BLaER1 (cell line): ENCODE results near the gene CNN2.
A peak's percentile ranks its signal among the peaks of the same experiment; 100 is the strongest.

Experiments used
- H3K27ac ChIP-seq: shearing (Covaris generic); formaldehyde crosslinking; 2 replicates; pipeline ENCODE4 v1.8.1; 2022
- H3K27me3 ChIP-seq: shearing (Covaris generic); formaldehyde crosslinking; 2 replicates; pipeline ENCODE4 v1.8.1; 2022
- H3K36me3 ChIP-seq: shearing (Covaris generic); formaldehyde crosslinking; 2 replicates; pipeline ENCODE4 v1.8.1; 2022
- H3K4me1 ChIP-seq: shearing (Covaris generic); formaldehyde crosslinking; 2 replicates; pipeline ENCODE4 v1.8.1; 2022
- H3K4me2 ChIP-seq: shearing (Covaris generic); formaldehyde crosslinking; 2 replicates; pipeline ENCODE4 v1.8.1; 2022
- H3K4me3 ChIP-seq: shearing (Covaris generic); formaldehyde crosslinking; 2 replicates; pipeline ENCODE4 v1.8.1; 2022
- H3K9ac ChIP-seq: shearing (Covaris generic); formaldehyde crosslinking; 2 replicates; pipeline ENCODE4 v1.8.1; 2022
- H3K9me3 ChIP-seq: shearing (Covaris generic); formaldehyde crosslinking; 2 replicates; pipeline ENCODE4 v1.8.1; 2022
- H4K20me1 ChIP-seq: shearing (Covaris generic); formaldehyde crosslinking; 2 replicates; pipeline ENCODE4 v1.8.1; 2022
- Cebpa-rat ChIP-seq: shearing (Covaris generic); IDR thresholded peaks from 2 replicates; pipeline ENCODE4 v1.8.1; 2022

CNN2 gene

DNA sequence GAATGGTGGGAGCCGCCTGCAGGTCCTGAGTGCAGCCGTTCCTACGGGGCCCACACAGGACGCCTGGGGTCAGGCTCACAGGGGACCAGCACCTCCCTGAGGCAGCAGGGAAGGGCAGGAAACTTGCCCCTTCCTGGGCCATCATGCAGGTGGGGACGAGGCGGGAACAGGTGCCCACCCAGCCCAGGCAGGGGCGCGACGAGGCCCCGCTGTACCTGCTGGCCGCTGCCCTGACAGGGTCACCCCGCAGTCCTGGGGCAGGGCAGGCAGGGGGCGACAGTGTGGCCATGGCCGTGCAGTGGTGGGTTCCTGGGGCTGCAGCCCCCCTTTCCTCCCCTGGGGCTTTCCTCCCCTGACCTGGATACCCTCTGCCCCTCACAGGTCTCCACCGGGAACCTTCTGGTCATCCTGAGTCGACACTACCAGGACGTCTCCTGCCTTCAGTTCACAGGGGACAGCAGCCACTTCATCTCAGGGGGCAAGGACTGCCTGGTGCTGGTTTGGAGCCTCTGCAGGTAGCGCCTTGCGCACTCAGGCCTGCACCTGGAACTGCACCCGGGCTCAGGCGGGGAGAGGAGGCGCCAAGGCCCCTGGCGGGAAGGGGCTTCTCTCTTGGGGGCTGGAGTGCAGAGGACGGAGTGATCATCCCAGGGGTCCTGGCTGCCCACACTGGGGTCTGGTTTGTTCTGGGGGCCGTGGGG, 36.9 kb upstream of the CNN2 start:
- H3K36me3 ChIP-seq = peaks cover 81% of the 10 kb centered on the region
- H3K4me2 ChIP-seq = peak overlapping the region; percentile 39
- peaks cover 2% of the 10 kb centered on the region; the same call in 1 of the 2 replicates for H3K27me3 ChIP-seq
- H3K9me3 ChIP-seq = no peaks in the 10 kb centered on the region
- no peak overlapping the region for H3K4me3 ChIP-seq
- TF ChIP-seq Cebpa-rat = no peak
- H3K27ac ChIP-seq = no peak overlapping the region
- H3K4me1 ChIP-seq = peaks cover 37% of the 10 kb centered on the region
- no peak overlapping the region for H3K9ac ChIP-seq
- H4K20me1 ChIP-seq = peaks cover 76% of the 10 kb centered on the region

DNA sequence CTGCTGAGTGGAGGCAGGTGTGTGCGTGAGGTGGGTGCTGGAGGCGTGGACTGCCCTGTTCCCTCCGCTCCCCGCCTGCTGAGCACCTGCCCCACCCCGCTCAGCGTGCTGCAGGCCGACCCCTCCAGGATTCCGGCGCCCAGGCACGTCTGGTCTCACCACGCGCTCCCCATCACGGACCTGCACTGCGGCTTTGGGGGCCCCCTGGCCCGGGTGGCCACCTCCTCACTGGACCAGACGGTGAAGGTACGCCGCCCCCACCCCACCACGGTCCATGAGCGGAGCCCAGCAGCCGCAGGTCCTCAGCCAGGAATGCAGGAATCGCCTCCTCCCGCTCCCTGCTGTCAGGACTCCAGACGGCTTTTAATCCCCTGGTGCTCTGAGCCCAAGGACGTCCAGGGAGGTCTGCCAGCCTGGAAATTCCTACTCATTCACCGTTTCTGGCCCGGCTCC, 36.3 kb upstream of the CNN2 start:
- Histone ChIP-seq H3K4me1 (peaks cover 38% of the 10 kb centered on the region), H3K4me2 (no peak overlapping the region), H3K27ac (no peak overlapping the region), H4K20me1 (peaks cover 77% of the 10 kb centered on the region), H3K9ac (no peak overlapping the region), H3K36me3 (peaks cover 87% of the 10 kb centered on the region), H3K9me3 (no peaks in the 10 kb centered on the region), H3K4me3 (no peak overlapping the region), H3K27me3 (peaks cover 8% of the 10 kb centered on the region)
- no peak for TF ChIP-seq Cebpa-rat

DNA sequence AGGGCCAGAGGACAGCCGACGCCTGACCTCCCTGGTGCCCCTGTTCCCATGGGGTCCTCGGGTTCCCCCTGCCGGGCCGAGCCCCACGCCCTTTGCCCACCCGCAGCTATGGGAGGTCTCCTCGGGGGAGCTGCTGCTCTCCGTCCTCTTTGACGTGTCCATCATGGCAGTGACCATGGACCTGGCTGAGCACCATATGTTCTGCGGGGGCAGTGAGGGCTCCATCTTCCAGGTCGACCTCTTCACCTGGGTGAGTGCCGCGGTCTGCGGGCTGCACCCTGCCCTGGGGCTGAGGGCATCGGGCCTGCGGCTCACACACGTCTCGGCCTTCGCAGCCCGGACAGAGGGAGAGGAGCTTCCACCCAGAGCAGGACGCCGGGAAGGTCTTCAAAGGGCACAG, 35.7 kb upstream of the CNN2 start:
- H3K4me1 ChIP-seq = peaks cover 38% of the 10 kb centered on the region
- no peak overlapping the region for H3K9ac ChIP-seq
- H3K27ac ChIP-seq = no peak overlapping the region
- H3K36me3 ChIP-seq = peaks cover 84% of the 10 kb centered on the region
- H4K20me1 ChIP-seq = peaks cover 77% of the 10 kb centered on the region
- peaks cover 14% of the 10 kb centered on the region for H3K27me3 ChIP-seq
- TF ChIP-seq Cebpa-rat = no peak
- no peak overlapping the region for H3K4me3 ChIP-seq
- H3K4me2 ChIP-seq = no peak overlapping the region
- H3K9me3 ChIP-seq = no peaks in the 10 kb centered on the region

DNA sequence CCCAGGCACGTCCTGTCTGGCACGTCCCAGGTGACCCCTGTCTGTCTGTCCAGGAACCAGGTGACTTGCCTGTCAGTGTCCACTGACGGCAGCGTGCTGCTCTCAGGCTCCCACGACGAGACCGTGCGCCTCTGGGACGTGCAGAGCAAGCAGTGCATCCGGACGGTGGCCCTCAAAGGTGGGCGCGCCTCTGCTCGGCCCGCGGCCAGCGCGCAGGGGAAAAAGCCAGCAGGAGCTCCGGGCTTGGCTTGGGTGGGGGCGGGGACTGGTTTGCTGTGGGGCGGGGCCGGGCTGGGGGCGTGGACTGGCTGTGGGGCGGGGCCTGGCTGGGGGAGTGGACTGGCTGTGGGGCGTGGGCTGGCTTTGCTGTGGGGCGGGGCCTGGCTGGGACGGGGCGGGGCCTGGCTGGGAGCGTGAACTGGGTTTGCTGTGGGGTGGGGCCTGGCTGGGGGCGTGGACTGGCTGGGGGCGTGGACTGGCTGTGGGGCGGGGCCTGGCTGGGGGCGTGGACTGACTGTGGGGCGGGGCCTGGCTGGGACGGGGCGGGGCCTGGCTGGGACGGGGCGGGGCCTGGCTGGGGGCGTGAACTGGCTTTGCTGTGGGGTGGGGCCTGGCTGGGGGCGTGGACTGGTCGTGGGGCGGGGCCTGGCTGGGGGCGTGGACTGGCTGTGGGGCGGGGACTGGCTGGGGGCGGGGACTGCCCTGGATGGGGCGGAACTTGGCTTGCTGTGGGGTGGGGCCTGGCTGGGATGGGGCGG, 35.1 kb upstream of the CNN2 start:
- Histone ChIP-seq H3K4me2 (no peak overlapping the region), H3K27me3 (peaks cover 20% of the 10 kb centered on the region), H3K27ac (no peak overlapping the region), H3K9ac (no peak overlapping the region), H3K9me3 (no peaks in the 10 kb centered on the region), H4K20me1 (peaks cover 78% of the 10 kb centered on the region), H3K4me3 (no peak overlapping the region), H3K4me1 (peaks cover 45% of the 10 kb centered on the region), H3K36me3 (peaks cover 78% of the 10 kb centered on the region)
- TF ChIP-seq Cebpa-rat = no peak

DNA sequence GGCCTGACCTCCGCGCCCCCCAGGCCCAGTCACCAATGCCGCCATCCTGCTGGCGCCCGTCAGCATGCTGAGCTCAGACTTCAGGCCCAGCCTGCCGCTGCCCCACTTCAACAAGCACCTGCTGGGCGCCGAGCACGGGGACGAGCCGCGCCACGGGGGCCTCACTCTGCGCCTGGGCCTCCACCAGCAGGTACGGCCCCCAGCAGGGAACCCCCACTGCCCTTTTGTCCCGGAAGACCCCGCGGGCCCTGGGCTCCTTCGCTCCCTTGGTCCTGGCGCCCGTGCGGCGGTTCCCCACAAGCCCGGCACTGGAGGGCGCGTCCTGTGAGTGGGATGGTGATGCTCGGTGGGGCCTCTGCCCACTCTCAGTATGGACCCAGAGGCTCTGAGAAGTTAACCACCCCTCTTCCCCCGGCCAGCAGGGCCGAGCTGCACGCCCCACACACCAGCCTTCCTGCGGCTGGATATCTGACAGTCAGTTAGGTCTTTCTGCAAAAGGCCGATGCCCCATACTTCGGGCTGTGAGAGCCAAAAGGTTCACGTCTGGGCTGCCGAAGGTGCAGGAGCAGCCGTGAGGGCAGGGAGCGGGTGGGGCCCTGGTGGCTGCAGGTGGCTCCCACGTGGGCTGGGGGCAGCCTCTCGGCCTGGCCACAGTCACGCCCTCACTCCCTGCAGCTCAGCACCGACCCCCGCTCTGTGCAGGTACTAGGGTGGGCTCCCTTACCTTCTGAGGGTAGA, 34.3 kb upstream of the CNN2 start:
- H3K4me3 ChIP-seq = no peak overlapping the region
- H3K36me3 ChIP-seq = peaks cover 71% of the 10 kb centered on the region
- no peak overlapping the region for H3K9ac ChIP-seq
- no peak overlapping the region for H3K27ac ChIP-seq
- peaks cover 75% of the 10 kb centered on the region for H4K20me1 ChIP-seq
- no peak overlapping the region for H3K4me2 ChIP-seq
- TF ChIP-seq Cebpa-rat = no peak
- H3K27me3 ChIP-seq = peaks cover 27% of the 10 kb centered on the region
- H3K4me1 ChIP-seq = peaks cover 49% of the 10 kb centered on the region
- H3K9me3 ChIP-seq = no peaks in the 10 kb centered on the region

DNA sequence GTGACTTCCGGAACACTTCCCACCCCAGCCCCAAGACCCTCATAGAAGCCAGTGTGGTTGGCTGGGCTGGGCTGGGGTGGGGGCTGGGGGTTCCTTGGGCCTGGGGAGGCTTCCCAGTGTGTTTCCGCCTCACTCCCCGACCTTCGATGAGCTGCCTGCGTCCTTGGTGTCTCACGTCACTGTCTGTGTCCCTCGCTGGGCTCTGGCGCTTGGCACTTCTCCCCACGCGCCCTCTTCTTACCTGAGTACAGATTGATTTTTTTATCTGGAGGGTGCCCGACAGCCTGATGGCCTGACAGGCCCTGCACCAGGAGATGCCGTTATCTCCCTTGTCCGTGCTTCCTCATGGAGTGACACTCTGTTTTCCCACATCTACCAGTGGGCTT, 33.7 kb upstream of the CNN2 start:
- TF ChIP-seq Cebpa-rat = no peak
- Histone ChIP-seq H3K4me1 (peaks cover 46% of the 10 kb centered on the region), H3K4me3 (no peak overlapping the region), H4K20me1 (peaks cover 75% of the 10 kb centered on the region), H3K9me3 (no peaks in the 10 kb centered on the region), H3K36me3 (peaks cover 65% of the 10 kb centered on the region), H3K27me3 (peaks cover 33% of the 10 kb centered on the region), H3K4me2 (no peak overlapping the region), H3K9ac (no peak overlapping the region), H3K27ac (no peak overlapping the region)

DNA sequence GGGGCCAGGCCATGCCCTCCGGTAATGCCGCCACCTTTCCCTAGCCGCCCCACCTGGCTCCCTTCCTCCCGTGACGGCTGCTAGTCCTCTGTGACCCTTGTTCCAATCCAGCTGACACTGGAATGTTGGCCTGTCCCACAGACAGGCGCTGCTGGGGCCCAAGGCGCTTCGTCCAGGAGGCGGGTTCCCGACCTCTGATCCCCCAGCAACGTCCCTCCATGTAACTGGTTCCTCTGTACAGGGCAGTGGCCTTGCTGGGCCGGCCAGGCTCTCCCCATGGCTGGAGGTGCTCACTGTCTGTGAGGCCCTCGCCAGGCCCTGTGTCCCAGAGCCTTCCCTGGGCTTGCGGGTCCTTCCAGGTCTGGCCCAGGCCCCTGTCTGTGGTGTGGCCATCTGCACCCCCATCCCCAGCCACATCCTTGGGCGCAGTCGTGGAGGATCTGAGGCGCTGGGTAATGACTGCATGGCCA, 33.0 kb upstream of the CNN2 start:
- TF ChIP-seq Cebpa-rat = no peak
- Histone ChIP-seq H3K27ac (no peak overlapping the region), H3K27me3 (peaks cover 40% of the 10 kb centered on the region), H3K4me2 (no peak overlapping the region), H3K9me3 (no peaks in the 10 kb centered on the region), H3K4me3 (no peak overlapping the region), H3K36me3 (peaks cover 58% of the 10 kb centered on the region), H4K20me1 (peaks cover 74% of the 10 kb centered on the region), H3K9ac (no peak overlapping the region), H3K4me1 (peaks cover 41% of the 10 kb centered on the region)

DNA sequence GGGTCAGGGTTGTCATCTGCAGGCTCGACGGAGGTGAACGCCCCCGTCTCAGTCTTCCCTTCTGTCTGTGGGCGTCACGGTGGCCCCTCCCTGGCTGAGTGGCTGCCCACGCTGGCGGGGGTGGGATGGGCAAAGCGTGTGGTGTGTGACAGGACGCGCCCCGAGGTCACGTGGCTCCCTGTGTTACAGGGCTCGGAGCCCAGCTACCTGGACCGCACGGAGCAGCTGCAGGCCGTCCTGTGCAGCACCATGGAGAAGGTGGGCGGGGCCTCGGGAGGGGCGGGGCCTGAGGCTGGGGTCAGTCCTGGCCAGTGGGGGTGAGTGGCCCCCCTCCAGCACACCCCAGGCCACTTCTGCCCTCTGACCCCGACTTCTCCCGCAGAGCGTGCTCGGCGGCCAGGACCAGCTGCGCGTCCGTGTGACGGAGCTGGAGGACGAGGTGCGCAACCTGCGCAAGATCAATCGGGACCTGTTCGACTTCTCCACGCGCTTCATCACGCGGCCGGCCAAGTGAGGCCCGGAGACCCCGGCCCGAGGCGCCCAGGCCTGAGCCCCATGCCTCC, 32.5 kb upstream of the CNN2 start:
- Histone ChIP-seq H4K20me1 (peaks cover 74% of the 10 kb centered on the region), H3K4me1 (peaks cover 35% of the 10 kb centered on the region), H3K36me3 (peaks cover 54% of the 10 kb centered on the region), H3K4me2 (no peak overlapping the region), H3K27ac (no peak overlapping the region), H3K4me3 (no peak overlapping the region), H3K9me3 (no peaks in the 10 kb centered on the region), H3K9ac (no peak overlapping the region), H3K27me3 (peaks cover 46% of the 10 kb centered on the region)
- TF ChIP-seq Cebpa-rat = no peak

DNA sequence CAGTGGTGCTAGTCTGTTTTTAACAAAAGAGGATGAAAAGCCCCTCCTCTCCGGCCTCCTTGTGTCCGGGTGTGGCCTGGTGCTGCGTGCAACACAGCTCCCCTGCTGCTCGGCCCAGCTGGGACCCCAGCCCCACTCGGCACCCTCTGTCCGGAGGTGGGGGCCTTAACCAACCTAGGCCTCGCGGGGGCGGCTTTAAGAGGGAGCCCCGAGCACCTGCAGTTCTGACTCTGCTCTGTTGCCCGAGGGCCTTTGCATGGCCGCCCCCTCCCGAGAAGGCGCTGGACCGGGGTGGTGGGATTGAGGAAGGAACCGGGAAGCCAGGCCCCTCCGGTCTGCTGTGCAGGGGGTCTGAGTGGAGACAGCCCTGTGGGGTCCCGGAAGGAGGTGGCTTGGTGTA, 31.9 kb upstream of the CNN2 start:
- Histone ChIP-seq H3K4me1 (peaks cover 29% of the 10 kb centered on the region), H3K27ac (no peak overlapping the region), H3K4me3 (no peak overlapping the region), H4K20me1 (peaks cover 69% of the 10 kb centered on the region), H3K9ac (no peak overlapping the region), H3K9me3 (no peaks in the 10 kb centered on the region), H3K4me2 (peak overlapping the region; percentile 21), H3K27me3 (peaks cover 52% of the 10 kb centered on the region), H3K36me3 (peaks cover 50% of the 10 kb centered on the region)
- TF ChIP-seq Cebpa-rat = no peak
